HG03103 (cell line): ENCODE measurements around the gene TSPEAR.

Source experiments
- ATAC-seq: cut with Tn5 transposase; IDR thresholded peaks from one replicate; pipeline ENCODE4 v1.9.1; 2021; ENCODE audit warnings: low read depth; ENCODE audit not compliant: unreplicated experiment

TSPEAR gene

DNA sequence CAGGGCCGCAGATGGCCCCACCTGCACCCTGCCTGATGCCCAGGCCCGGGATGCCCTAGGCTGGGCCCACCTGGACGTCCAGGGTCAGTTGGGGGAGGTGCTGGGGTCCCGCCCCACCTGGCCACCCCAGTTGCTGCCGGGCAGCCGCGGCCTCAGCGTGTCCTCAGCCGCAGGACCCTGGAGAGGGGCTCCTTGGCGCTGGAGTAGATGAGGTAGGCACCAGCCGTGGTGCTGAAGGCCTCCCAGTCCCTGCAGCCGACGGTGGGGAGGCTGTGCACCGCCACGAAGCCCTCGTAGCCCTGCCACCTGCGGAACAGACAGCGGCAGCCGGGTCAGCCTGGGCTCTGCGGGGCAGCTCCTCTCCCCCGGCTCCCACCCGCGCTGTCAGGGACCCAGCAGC lies 211.7 kb downstream of the TSPEAR start:
- no peak for ATAC-seq

DNA sequence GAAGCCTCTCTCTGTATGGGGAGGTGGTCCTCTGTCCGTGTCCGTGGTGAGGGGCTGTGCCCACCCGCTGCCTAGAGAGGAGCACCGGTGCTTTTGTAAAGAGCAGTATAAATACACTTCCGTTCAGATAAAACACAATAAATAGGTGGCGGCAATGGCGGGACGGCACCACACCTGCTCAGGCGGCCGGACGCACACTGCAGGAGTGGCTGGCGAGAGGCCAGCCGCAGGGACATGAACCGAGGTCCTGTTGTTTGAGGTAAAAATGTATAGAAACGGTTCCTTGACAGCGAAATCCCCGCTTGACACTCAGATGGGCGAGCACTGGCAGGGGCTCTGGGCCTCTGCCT lies 212.2 kb downstream of the TSPEAR start:
- no peak for ATAC-seq

DNA sequence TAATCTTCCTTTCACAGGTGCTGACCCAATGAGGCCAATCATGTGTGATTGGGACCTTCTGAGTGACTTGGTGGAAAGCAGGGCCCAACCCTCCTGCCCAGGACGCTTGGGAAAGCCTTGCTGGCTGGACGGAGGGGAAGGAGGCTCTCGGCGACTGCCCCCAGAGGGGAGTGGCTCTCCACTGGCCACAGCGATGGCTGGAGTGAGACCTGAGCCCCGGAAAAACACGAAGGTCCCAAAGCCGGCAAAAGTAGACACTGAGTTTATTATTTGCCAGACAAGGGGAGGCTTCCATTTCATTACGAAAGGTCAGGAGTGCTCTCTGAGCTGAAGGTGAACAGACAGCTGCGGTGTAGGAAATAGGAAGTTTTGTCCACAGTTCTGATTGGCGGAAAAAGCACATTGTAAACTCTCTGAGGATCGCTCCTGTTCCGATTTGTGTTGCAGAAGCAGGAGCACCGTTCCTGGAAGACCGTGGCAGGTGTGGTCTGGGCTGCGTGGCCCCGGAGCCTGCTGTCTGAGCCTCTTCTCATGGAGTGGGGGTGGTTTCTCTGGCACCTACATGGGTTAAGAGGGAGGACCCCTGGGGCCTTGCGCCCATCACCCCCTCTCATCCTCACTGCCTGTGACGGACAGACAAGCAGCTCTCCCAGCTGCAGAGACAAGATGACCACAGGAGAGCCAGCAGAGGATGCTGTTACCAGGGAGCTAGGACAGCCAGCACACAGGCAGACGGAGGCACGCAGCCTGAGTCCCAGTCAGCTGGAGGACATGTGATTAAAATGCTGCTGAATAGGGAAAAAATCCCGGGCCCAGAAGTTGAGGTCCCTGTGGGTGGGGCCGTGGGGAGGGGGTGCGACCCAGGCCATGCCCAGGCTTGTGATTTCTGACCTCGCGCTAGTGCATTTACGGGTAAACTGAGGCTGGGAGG lies 212.8 kb downstream of the TSPEAR start:
- no peak for ATAC-seq

DNA sequence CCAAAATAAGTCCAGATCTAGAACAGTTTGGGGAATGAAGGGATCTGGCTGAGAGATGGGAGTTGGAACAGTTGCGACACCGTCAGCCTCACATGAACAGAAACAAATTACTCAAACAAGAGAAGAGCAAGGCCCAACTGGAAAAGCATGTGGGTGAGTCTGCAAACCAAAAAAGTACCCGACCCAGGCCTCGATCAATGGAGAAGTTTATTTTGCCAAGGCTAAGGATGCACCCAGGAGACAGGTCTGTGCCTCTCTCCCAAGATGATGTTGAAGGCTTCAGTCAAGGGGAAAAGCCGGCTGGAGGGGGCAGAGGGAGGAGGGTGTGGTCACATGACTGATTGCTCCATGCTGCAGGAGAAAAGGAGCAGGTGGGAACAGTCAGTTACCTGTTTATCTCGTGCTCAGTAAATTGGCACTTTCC lies 213.7 kb downstream of the TSPEAR start:
- no peak for ATAC-seq

DNA sequence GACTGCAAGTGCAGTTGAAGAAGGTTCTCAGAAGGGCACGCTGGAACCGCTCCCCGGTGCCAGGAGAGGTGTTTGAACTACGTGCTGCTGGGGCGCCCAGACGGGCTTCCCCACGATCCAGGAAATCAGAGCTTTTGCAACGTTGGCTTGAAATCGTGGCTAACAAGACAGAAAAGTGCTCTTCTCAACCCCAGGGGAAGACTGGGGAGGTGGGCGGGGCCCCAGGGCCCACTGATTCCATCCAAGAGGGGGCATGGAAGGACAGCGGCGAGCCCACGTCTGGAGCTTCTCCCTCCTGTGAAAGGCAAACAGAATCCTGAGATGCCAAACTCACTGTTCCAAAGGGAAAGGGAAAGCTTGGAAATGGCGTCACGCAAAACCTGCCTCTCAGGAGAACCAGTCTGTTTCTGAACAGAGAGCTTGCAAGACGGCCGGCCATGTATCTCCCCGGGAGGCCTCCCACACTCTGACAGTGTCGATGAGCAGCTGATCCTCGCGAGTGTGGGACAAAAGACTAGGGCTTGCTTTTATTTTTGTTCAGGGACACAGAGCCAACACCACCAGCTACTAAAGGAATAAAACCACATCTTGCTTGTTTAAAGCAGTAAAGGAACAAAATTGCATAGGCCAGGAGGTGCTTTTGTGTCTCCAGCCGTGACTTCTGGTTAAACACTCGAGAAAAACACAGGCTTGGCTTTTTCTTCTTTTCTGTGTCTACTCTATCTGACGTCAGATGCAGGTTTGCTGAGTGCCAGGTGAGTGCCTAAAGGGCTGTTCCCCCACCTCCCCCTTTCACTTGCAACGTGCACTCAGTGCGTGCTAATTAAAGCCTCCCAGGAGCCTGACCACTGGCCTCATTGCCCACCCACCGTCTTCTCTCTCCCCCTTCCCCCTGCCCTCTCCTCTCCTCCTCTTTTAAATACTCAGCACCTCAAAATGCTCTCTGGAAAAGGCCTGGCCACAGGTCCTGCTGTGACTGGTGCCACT lies 214.5 kb downstream of the TSPEAR start:
- no peak for ATAC-seq

DNA sequence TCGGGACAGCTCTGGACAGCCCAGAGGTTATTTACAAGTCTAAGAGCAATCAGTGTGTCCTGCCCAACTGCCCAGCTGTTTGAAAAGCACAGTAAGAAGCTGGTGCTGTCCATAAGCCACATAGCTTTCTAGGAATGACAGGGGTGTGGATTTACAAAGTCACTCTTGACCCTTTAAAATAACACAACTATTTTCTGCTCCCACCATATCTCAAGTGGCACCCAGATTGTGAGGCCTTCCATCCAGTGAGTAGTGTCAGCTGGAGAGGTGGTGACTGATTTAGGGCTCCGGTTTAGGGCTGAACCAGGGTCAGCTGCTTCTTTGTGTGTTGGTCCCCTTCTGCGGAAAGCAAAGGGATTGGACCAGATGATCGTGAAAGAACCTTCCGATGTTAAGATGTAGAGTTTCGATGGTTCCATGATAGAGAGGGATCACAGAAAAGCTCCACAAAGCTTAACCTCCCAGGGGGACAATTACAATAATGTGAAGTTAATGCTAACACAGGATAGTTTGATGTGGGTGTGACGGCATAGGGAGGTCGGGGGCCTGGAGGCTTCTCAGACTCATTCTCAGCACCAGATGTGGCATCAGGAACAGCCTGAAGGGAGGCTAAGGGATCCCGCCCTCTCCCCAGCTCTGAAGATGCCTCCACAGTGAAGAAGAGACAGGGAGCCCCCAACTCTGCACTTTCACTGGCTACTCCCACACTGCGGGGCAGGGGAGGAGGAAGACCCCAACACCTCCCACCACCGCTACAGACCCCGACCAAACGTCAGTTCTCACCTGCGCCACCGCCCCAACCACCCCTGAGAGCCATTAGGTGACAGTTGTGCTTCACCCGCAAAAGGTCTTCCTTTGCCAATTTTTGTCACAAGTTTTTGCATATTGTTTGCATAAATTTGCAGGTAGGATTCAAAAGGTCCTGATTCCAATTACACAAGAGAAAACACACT lies 215.5 kb downstream of the TSPEAR start:
- ATAC-seq: no peak

DNA sequence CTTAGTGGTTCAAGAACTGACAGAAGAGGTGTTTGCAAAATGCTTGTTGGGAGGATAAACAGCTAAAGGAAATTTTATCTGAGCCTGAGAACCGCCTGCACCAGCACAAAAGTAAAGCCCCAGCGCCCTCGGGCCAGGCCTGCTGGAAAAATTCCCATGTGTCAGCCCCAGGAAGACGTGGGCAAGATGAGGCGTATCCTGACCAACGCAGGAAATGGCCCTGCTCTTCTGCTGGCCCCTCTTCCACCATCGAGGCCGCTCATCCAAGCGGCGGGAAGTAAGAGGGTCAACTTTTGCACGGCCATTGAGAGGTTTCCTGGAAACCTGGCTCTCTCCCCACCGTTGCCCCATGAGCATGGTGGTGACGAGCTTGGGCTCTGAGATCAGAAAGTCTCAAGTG lies 216.4 kb downstream of the TSPEAR start:
- ATAC-seq: no peak

DNA sequence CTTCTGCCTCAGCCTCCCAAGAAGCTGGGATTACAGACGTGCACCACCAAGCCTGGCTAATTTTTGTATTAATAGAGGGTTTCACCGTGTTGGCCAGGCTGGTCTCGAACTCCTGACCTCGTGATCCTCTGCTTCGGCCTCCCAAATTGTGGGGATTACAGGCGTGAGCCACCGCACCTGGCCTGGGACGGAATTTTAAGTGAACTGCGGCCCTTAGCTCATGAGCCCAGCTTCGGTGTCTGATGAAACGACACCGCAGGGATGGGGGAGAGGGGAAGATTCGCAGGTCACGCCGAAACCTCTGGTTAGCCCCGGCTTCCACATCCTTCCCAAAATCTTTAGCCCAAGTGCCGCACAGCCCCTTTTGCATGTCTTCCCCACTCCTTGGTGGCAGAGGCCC lies 217.0 kb downstream of the TSPEAR start:
- ATAC-seq: no peak

DNA sequence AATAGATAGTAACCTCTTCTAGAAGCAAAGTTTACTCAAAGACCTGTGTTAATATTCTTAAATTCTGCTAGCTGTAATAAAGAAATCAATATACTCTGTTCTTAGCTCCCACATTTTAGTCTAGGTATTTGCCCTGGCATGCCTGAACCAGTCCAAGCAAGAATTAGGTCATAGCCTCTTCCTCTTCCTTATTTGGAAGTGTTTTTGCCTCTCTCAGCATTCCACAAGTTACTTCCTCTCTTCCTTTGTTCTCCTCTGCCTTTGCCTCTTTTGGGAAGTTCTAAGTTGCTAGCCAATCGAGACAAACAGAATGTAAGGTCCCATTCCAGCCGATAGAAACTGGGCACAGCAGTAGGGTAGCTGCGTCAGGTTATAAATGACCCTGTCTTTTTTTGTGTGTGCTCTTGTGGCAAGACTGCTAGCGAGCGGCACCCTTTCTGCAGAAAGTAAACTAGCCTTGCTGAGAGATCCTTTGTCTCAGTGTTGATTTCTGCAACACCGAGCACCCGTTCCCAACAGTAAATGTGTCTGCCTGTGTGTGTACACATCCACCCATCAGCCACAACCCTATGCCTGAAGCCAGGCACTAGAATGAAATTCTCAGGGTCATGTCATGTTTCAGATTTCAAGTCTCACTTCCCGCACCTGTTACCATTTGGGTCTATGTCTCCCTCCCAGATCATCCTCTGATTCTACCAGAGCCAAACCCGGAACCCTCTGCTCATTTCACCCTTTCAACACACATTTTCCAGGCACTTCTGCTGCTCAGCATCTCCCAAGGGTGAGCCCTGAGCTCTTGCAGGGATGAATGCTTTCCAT lies 218.6 kb downstream of the TSPEAR start:
- no peak for ATAC-seq

DNA sequence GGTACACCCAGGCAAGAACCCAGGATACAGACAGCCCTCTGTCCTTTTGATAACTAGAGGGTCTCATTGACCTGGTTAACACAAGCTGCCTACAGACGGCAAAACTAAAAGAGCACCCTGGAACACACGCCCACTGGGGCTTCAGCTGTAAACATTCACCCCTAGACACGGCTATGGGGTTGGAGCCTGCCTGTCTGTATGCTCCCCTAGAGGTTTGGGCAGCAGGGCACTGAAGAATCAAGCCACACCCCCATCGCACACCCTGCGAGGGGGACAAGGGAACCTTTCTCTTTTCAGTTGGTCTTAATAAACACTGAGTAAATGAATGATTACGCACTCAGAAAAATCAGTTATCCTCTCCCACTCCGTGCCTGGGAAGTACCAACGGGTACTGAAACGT lies 220.6 kb downstream of the TSPEAR start:
- ATAC-seq: no peak

DNA sequence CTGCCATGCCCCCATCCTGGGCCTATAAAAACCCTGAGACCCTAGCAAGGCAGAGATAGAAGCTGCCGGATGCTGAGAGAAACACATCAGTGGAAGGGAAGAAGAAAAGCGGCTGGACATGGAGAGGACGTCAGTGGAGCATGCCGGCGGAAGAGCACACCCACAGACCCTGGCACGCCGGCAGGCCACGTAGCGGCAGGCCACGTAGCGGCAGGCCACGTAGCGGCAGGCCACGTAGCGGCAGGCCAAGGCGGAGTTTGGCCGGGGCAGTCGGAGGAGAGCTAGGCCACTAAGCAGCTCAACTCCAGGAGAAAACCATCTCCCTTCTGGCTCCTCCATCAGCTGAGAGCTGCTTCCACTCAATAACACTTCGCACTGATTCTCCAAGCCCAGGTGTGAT lies 221.0 kb downstream of the TSPEAR start:
- ATAC-seq: no peak

DNA sequence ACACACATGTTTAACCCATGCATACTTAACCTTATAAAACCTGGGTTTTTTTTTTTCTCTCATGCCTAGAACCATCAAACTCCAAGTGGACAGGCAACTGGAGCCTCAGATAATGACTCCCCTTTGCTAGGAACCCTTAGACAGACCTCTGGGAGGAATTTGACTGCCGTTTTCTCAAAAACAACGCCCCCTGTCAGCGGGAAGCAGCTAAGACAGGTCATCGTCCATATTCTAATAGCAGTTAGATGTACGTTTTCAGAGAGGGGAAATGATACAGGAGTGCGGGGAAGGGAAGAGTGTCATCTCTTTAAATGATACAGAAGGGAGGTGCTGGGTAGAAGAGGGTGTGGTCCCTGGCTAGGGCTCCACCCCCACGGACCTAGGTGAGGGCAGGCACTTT lies 221.4 kb downstream of the TSPEAR start:
- no peak for ATAC-seq

DNA sequence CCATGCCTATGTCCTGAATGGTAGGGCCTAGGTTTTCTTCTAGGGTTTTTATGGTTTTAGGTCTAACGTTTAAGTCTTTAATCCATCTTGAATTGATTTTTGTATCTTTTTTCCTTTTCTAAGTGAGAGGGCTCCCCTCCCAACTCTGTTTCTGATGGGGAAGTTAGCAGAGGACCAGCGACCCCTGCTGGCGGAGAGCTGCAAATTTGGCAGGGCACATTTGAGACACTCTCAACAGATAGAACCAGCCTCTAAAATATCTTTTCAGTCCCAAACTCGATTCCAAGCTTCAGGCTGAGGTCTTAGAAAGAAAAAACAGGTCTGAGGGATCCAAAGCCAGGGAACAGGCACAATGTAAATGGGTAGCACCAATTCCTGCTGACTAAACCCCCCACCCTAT lies 223.5 kb downstream of the TSPEAR start:
- ATAC-seq: no peak

DNA sequence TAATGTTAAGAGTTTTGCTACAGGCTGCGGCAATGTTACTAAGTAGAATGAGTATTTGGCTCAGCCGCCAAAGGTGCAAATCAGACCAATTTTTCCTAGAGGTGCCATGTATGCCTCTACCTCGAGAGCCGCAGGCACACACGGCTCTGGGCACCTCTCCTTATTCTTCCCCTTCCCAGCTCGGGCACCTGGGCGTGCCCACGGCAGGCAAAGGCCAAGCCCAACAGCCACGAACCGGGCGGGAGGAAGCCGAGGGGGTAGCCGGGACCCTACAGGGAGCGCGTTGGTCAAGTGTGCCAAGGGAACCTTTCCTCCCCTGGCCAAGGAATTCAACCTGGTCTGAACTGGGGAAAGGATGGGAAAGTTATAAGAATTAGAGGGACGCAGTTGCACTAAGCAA lies 225.1 kb downstream of the TSPEAR start:
- no peak for ATAC-seq

DNA sequence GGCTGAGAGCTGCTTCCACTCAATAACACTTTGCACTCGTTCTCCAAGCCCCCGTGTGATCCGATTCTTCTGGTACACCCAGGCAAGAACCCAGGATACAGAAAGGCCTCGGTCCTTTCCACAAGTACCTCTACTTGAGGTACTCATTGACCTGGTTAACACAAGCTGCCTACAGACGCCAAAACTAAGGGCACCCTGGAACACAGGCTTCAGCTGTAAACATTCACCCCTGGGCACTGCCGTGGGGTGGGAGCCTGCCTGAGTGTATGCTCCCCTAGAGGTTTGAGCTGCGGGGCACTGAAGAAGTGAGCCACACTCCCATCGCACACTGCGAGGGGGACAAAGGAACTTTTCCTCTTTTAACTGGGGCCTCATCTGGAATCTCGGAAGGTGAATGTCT lies 225.6 kb downstream of the TSPEAR start:
- ATAC-seq: no peak

DNA sequence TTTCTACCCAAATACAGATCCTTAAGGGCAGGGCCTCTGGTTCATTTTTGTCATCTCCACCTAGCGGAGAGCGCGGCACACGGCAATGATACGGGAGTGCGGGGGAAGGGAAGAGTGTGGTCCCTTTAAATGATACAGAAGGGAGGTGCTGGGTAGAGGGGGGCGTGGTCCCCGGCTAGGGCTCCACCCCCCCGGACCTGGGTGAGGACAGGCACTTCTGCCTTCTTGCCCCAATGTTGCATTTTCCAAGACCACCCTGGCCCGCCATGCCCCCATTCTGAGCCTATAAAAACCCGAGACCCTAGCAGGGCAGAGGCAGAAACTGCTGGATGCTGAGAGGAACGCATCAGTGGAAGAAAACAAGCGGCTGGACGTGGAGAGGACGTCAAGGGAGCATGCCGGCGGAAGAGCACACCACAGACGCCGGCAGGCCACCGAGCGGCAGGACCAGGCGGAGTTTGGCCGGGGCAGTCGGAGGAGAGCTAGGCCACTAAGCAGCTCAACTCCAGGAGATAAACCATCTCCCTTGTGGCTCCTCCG lies 226.0 kb downstream of the TSPEAR start:
- ATAC-seq: no peak

DNA sequence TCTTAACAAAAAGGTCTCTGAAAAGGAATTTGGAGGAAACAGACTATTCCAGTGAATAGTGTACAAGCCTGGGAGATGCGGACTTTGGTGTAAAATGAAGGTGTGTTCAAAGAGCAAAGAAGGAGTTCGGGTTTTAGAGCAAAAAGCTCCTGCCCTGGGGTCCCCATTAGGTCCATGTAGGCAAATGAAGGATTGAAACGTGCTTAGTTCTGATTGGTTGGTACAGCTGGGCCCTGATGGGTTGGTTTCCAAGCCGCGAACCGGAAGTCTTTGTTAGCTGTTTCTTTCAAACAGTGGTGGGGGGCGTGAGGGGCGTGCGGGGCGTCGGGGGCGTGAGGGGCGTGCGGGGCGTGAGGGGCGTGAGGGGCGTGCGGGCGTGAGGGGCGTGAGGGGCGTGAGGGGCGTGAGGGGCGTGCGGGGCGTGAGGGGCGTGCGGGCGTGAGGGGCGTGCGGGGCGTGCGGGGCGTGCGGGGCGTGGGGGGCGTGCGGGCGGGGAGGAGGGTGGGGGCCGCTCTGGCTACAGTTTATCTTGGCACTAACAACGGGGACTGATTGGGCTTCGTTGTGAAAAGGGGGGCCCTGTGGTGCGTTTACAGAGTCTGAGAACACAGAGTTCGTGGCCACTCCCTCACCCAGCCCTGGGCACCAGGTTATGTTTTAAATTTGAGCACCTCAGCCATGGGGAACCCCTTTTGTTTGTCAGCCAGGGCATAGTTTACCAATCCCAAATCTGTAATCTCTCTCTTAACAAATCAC lies 226.7 kb downstream of the TSPEAR start:
- no peak for ATAC-seq
